Measurements from ENCODE around the gene C1orf185.

GRCh38 chr1:51073456-51073855 lies 28.6 kb upstream of the C1orf185 start:
- TF ChIP-seq, protein P1, sequence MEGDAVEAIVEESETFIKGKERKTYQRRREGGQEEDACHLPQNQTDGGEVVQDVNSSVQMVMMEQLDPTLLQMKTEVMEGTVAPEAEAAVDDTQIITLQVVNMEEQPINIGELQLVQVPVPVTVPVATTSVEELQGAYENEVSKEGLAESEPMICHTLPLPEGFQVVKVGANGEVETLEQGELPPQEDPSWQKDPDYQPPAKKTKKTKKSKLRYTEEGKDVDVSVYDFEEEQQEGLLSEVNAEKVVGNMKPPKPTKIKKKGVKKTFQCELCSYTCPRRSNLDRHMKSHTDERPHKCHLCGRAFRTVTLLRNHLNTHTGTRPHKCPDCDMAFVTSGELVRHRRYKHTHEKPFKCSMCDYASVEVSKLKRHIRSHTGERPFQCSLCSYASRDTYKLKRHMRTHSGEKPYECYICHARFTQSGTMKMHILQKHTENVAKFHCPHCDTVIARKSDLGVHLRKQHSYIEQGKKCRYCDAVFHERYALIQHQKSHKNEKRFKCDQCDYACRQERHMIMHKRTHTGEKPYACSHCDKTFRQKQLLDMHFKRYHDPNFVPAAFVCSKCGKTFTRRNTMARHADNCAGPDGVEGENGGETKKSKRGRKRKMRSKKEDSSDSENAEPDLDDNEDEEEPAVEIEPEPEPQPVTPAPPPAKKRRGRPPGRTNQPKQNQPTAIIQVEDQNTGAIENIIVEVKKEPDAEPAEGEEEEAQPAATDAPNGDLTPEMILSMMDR (IDR thresholded peaks at IDR 0.05), result no peak
- TF ChIP-seq POLR2A (IDR thresholded peaks at IDR 0.05), result no peak
